ENCODE data around the gene RBM12. TPM values are rescaled to one million over a fixed set of nuclear protein-coding genes. Genes with fewer than 3 reads are reported as not detected.

RBM12 gene
- polyA plus RNA-seq, 1 donor (not counting 4 experiments of a cell fraction or from before 2014, with no cell fraction given): 98.9 TPM

- no peak overlapping the region for H3K4me2 ChIP-seq (ENCODE audit: control insufficient read depth, extremely low read depth, insufficient read depth, low read depth, low read length)
- H3K36me3 ChIP-seq (ENCODE audit: control insufficient read depth in 2 of 2, extremely low read depth in 1 of 2, insufficient read depth in 2 of 2, low read length in 2 of 2): peaks cover 2 to 11% of the 10 kb centered on the region in 2 experiments
- no peak overlapping the region for H2AFZ ChIP-seq (ENCODE audit: control insufficient read depth, low read length)
- no peak overlapping the region for H3K4me3 ChIP-seq (ENCODE audit: control insufficient read depth in 2 of 3, extremely low read depth in 1 of 3, insufficient read depth in 2 of 3, low read depth in 1 of 3, low read length in 3 of 3)
- TF ChIP-seq EZH2 (IDR thresholded peaks at IDR 0.05; ENCODE audit: low read length) (no peak), CTCF (optimal IDR thresholded peaks at IDR 0.05 in 1 of 3, IDR thresholded peaks at IDR 0.05 in 1 of 3, conservative IDR thresholded peaks at IDR 0.05 in 1 of 3; ENCODE audit: extremely low read depth in 1 of 3, insufficient read depth in 2 of 3, low read length in 3 of 3) (no peak)
- no peaks in the 10 kb centered on the region for H3K9me3 ChIP-seq (ENCODE audit: control insufficient read depth, low read depth, low read length)
- H3K9ac ChIP-seq (ENCODE audit: control insufficient read depth, extremely low read depth, insufficient read depth, low read length): no peak overlapping the region
- H3K79me2 ChIP-seq (ENCODE audit: control insufficient read depth, insufficient read depth, low read length): no peaks in the 10 kb centered on the region
- DNase-seq (ENCODE audit: low read depth, low spot score) (no peak), FAIRE-seq (no peak)
- no peak overlapping the region for H3K27ac ChIP-seq (ENCODE audit: control insufficient read depth, insufficient read depth, low read length)
- dilution Hi-C loops (cut with MboI; ENCODE audit: extremely low pct_ligation_motif_present, low sequenced_read_pairs): no loop called here
- H3K4me1 ChIP-seq (ENCODE audit: control insufficient read depth, extremely low read depth, insufficient read depth, low read length): no peaks in the 10 kb centered on the region
- no peaks in the 10 kb centered on the region for H4K20me1 ChIP-seq (ENCODE audit: control insufficient read depth, extremely low read depth, insufficient read depth, low read length)
- no peaks in the 10 kb centered on the region for H3K9me1 ChIP-seq (ENCODE audit: control insufficient read depth, extremely low read depth, insufficient read depth, low read length)
- no peaks in the 10 kb centered on the region for H3K27me3 ChIP-seq (ENCODE audit: control insufficient read depth, extremely low read depth, insufficient read depth, low read length)
Observed at GRCh38 chr20:35680452-35681183, 15.9 kb upstream of the RBM12 start.

DNA sequence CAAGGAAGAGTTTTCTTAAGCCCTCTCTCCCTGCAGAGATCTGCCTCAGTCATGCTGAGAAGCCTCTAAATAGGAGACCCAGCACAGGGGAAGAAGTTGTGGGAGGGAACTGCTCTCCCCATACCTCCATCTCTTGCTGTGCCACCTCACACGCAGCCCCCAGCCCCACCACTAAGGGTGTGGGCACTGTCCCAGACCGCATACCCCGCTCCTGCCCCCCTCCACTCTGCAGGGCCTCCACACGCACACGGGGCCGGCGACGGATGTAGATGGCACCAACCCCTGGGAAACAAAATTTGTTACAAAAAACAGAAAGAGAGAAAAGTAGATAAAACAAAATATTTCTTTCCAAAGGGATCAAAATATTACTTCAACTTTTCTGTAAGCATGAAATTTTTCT lies 10.2 kb upstream of the RBM12 start:
- FAIRE-seq: no peak
- Histone ChIP-seq H3K9ac (ENCODE audit: control insufficient read depth, extremely low read depth, insufficient read depth, low read length) (no peak overlapping the region), H3K36me3 (ENCODE audit: control insufficient read depth in 2 of 2, extremely low read depth in 1 of 2, insufficient read depth in 2 of 2, low read length in 2 of 2) (peaks cover 14 to 23% of the 10 kb centered on the region in 2 experiments), H3K27me3 (ENCODE audit: control insufficient read depth, extremely low read depth, insufficient read depth, low read length) (no peaks in the 10 kb centered on the region), H3K9me3 (ENCODE audit: control insufficient read depth, low read depth, low read length) (no peaks in the 10 kb centered on the region), H4K20me1 (ENCODE audit: control insufficient read depth, extremely low read depth, insufficient read depth, low read length) (no peaks in the 10 kb centered on the region), H3K4me3 (ENCODE audit: control insufficient read depth in 2 of 3, extremely low read depth in 1 of 3, insufficient read depth in 2 of 3, low read depth in 1 of 3, low read length in 3 of 3) (no peak overlapping the region), H3K9me1 (ENCODE audit: control insufficient read depth, extremely low read depth, insufficient read depth, low read length) (no peaks in the 10 kb centered on the region), H3K4me1 (ENCODE audit: control insufficient read depth, extremely low read depth, insufficient read depth, low read length) (no peaks in the 10 kb centered on the region), H3K27ac (ENCODE audit: control insufficient read depth, insufficient read depth, low read length) (no peak overlapping the region), H3K79me2 (ENCODE audit: control insufficient read depth, insufficient read depth, low read length) (no peaks in the 10 kb centered on the region), H2AFZ (ENCODE audit: control insufficient read depth, low read length) (no peak overlapping the region), H3K4me2 (ENCODE audit: control insufficient read depth, extremely low read depth, insufficient read depth, low read depth, low read length) (no peak overlapping the region)
- no peak for DNase-seq (ENCODE audit: low read depth, low spot score)
- dilution Hi-C loops (cut with MboI; ENCODE audit: extremely low pct_ligation_motif_present, low sequenced_read_pairs): no loop called here
- TF ChIP-seq CTCF (optimal IDR thresholded peaks at IDR 0.05 in 1 of 3, IDR thresholded peaks at IDR 0.05 in 1 of 3, conservative IDR thresholded peaks at IDR 0.05 in 1 of 3; ENCODE audit: extremely low read depth in 1 of 3, insufficient read depth in 2 of 3, low read length in 3 of 3): no peak
- no peak for TF ChIP-seq EZH2 (IDR thresholded peaks at IDR 0.05; ENCODE audit: low read length)

All from keratinocyte (primary cell).